HCT116 (cell line): ENCODE measurements around the gene CCDC88C. TPM values are rescaled to one million over a fixed set of nuclear protein-coding genes. Genes with fewer than 3 reads are reported as not detected.

Experiments used
- ATAC-seq: fragments of 200-7000 bp; cut with Tn5 transposase; 2 replicates; pipeline ENCODE4 v1.9.1; 2020; ENCODE audit warnings: mild to moderate bottlenecking, moderate library complexity
- BruUV-seq: library from RNA; stranded (reverse); fragments of 400-500 nt; replicated peaks from 2 replicates; lab custom pipeline; 2021; lab: Mats Ljungman, UMichigan
- CTCF ChIA-PET: fragments of 300-600 bp; sonication (Branson Sonifier 250); formaldehyde crosslinking; loops from one replicate; lab custom pipeline; 2021; ENCODE audit warnings: antibody characterized with exemption; lab: Charles Lee
- POLR2A ChIA-PET: fragments of 300-600, 350-600 bp; sonication (Branson Sonifier 250); formaldehyde crosslinking; loops from one replicate; lab custom pipeline; 2021; ENCODE audit warnings: antibody characterized with exemption; lab: Charles Lee
- RAD21 ChIA-PET, 2 experiments: fragments of 300-600 bp; sonication (Branson Sonifier 250); formaldehyde crosslinking; loops; one replicate each; lab custom pipeline; 2023; ENCODE audit warnings: low total read pairs in 2 of 2; ENCODE audit not compliant: uncharacterized antibody in 2 of 2, unreplicated experiment in 2 of 2, low non-redundant PET in 1 of 2; lab: Charles Lee
- DNase-seq: peaks from one replicate; pipeline ENCODE4 v3.0.0-alpha.2; 2010; ENCODE audit warnings: low read depth, low spot score
- H2AFZ ChIP-seq: fragments of 200-600 bp; shearing (Covaris generic), sonication (generic); 2 replicates; pipeline ENCODE4 v1.6.1; 2017; ENCODE audit warnings: low read depth, mixed run types, mixed read lengths, antibody characterized with exemption, low read length; ENCODE audit not compliant: poor library complexity, severe bottlenecking
- H3K27ac ChIP-seq: 2 replicates; pipeline ENCODE4 v1.5.1; 2012; ENCODE audit warnings: low read depth, low read length
- H3K27me3 ChIP-seq: fragments of 200-600 bp; sonication (generic); 2 replicates; pipeline ENCODE4 v1.6.1; 2016; ENCODE audit warnings: mixed run types, low read length, mixed read lengths; ENCODE audit not compliant: insufficient read depth
- H3K36me3 ChIP-seq, 2 experiments: fragments of 200-500 bp in 1 of 2; fragments of 200-600 bp in 1 of 2; sonication (Bioruptor generic) in 1 of 2; sonication (generic) in 1 of 2; 2 replicates each; pipeline versions ENCODE4 v1.5.1 to v1.6.1; 2014 to 2016; ENCODE audit warnings: low read length in 2 of 2, inconsistent platforms in 1 of 2, mixed read lengths in 1 of 2, mixed run types in 1 of 2; ENCODE audit not compliant: insufficient read depth in 2 of 2, control insufficient read depth in 1 of 2
- H3K4me1 ChIP-seq, 2 experiments: fragments of 200-600 bp in 1 of 2; sonication (generic) in 1 of 2; 2 replicates each; pipeline versions ENCODE4 v1.5.1 to v1.6.1; 2012 to 2017; ENCODE audit warnings: low read length in 2 of 2, inconsistent platforms in 1 of 2, mild to moderate bottlenecking in 1 of 2, mixed read lengths in 1 of 2, mixed run types in 1 of 2, moderate library complexity in 1 of 2; ENCODE audit not compliant: insufficient read depth in 2 of 2, control insufficient read depth in 1 of 2
- H3K4me2 ChIP-seq: fragments of 200-600 bp; sonication (generic); 2 replicates; pipeline ENCODE4 v1.6.1; 2017; ENCODE audit warnings: mixed run types, low read length, mixed read lengths
- H3K4me3 ChIP-seq, 2 experiments: fragments of 200-600 bp in 1 of 2; sonication (generic) in 1 of 2; replicated peaks in 1 of 2; 2 replicates each; pipeline ENCODE4 v1.5.1; 2011 to 2016; ENCODE audit warnings: low read length in 2 of 2, control low read depth in 1 of 2, low read depth in 1 of 2, mild to moderate bottlenecking in 1 of 2, mixed read lengths in 1 of 2, mixed run types in 1 of 2
- H3K79me2 ChIP-seq: fragments of 200-600 bp; sonication (generic); 2 replicates; pipeline ENCODE4 v1.6.1; 2017; ENCODE audit warnings: mild to moderate bottlenecking, mixed run types, low read length, moderate library complexity, mixed read lengths; ENCODE audit not compliant: insufficient read depth
- H3K9ac ChIP-seq: fragments of 200-600 bp; sonication (generic); 2 replicates; pipeline ENCODE4 v1.6.1; 2016; ENCODE audit warnings: low read length, mixed read lengths
- H3K9me2 ChIP-seq: fragments of 200-600 bp; sonication (generic), shearing (Covaris generic); 2 replicates; pipeline ENCODE4 v1.6.1; 2017; ENCODE audit warnings: mixed run types, mild to moderate bottlenecking, moderate library complexity; ENCODE audit not compliant: insufficient read depth
- H3K9me3 ChIP-seq, 2 experiments: fragments of 200-500 bp in 1 of 2; fragments of 200-600 bp in 1 of 2; sonication (Bioruptor generic) in 1 of 2; sonication (generic) in 1 of 2; 2 replicates each; pipeline ENCODE4 v1.6.1; 2014 to 2017; ENCODE audit warnings: low read length in 2 of 2, mixed read lengths in 2 of 2, inconsistent platforms in 1 of 2, low read depth in 1 of 2, mild to moderate bottlenecking in 1 of 2, mixed run types in 1 of 2, moderate library complexity in 1 of 2; ENCODE audit not compliant: control insufficient read depth in 1 of 2, insufficient read depth in 1 of 2
- H4K20me1 ChIP-seq: fragments of 200-600 bp; sonication (generic), shearing (Covaris generic); 2 replicates; pipeline ENCODE4 v1.6.1; 2017; ENCODE audit warnings: mixed run types, mild to moderate bottlenecking, moderate library complexity; ENCODE audit not compliant: insufficient read depth
- CBX3 ChIP-seq: IDR thresholded peaks from 2 replicates; pipeline ENCODE4 v1.6.1; 2012; ENCODE audit warnings: low read depth
- CEBPB ChIP-seq: IDR thresholded peaks from 2 replicates; pipeline ENCODE4 v1.6.1; 2012; ENCODE audit warnings: low read depth
- CTCF ChIP-seq, 3 experiments: fragments of 200-600 bp in 1 of 3; sonication (generic) in 1 of 3; IDR thresholded peaks in 2 of 3; conservative IDR thresholded peaks in 1 of 3; 2 replicates each; pipeline ENCODE4 v1.5.1; 2012 to 2017; ENCODE audit warnings: low read depth in 2 of 3, low read length in 2 of 3, antibody characterized with exemption in 1 of 3, borderline replicate concordance in 1 of 3, control low read depth in 1 of 3, mild to moderate bottlenecking in 1 of 3, mixed read lengths in 1 of 3, mixed run types in 1 of 3, moderate library complexity in 1 of 3; ENCODE audit not compliant: insufficient read depth in 1 of 3
- EGR1 ChIP-seq: IDR thresholded peaks from 2 replicates; pipeline ENCODE4 v1.6.1; 2012; ENCODE audit warnings: low read depth
- ELF1 ChIP-seq: IDR thresholded peaks from 2 replicates; pipeline ENCODE4 v1.6.1; 2012; ENCODE audit warnings: low read depth, borderline replicate concordance
- JUND ChIP-seq: IDR thresholded peaks from 2 replicates; pipeline ENCODE4 v1.6.1; 2012
- POLR2A ChIP-seq: IDR thresholded peaks from 2 replicates; pipeline ENCODE4 v1.7.0; 2011; ENCODE audit warnings: borderline replicate concordance; ENCODE audit not compliant: insufficient read depth, insufficient read length; ENCODE audit errors: extremely low read depth
- POLR2AphosphoS5 ChIP-seq: IDR thresholded peaks from 2 replicates; pipeline ENCODE4 v1.6.1; 2011; ENCODE audit warnings: mild to moderate bottlenecking, low read depth, low read length, moderate library complexity
- RAD21 ChIP-seq: IDR thresholded peaks from 2 replicates; pipeline ENCODE4 v1.6.1; 2012; ENCODE audit warnings: low read depth, mild to moderate bottlenecking
- REST ChIP-seq: IDR thresholded peaks from 2 replicates; pipeline ENCODE4 v1.6.1; 2012; ENCODE audit warnings: low read depth
- SP1 ChIP-seq: IDR thresholded peaks from 2 replicates; pipeline ENCODE4 v1.6.1; 2012; ENCODE audit warnings: low read depth
- YY1 ChIP-seq: IDR thresholded peaks from 2 replicates; pipeline ENCODE4 v1.6.1; 2011; ENCODE audit warnings: low read length, low read depth, moderate library complexity, mild to moderate bottlenecking; ENCODE audit not compliant: insufficient replicate concordance; ENCODE audit errors: extremely low read depth
- ZNF274 ChIP-seq: fragments of 200-500 bp; sonication (Bioruptor generic); IDR thresholded peaks from 2 replicates; pipeline ENCODE4 v1.6.1; 2014; ENCODE audit warnings: mild to moderate bottlenecking, low read depth, low read length, inconsistent platforms
- intact Hi-C: fragments of 100-400 bp; cut with micrococcal nuclease; formaldehyde crosslinking; loops from 2 replicates; pipeline ENCODE4 v1.10.0; 2022
- total RNA-seq: library from RNA; stranded (reverse); gene quantifications from one replicate; pipeline ENCODE4 v1.2.1, GENCODE V29; 2021; ENCODE audit not compliant: unreplicated experiment
- TF ChIP-seq, protein P1 (sequence below): IDR thresholded peaks from 2 replicates; pipeline ENCODE4 v1.6.1; 2012
- TF ChIP-seq, protein P2 (sequence below): IDR thresholded peaks from 2 replicates; pipeline ENCODE4 v1.6.1; 2011; ENCODE audit warnings: mild to moderate bottlenecking, low read length, moderate library complexity; ENCODE audit not compliant: insufficient replicate concordance; ENCODE audit errors: extremely low read depth
- TF ChIP-seq, protein P3 (sequence below): IDR thresholded peaks from 2 replicates; pipeline ENCODE4 v1.6.1; 2012

Gene CCDC88C
- total RNA-seq, 1 experiment from 2014 or later, result 20.8 TPM

- no peak overlapping the region for H3K4me3 ChIP-seq
- no peak for DNase-seq
- H3K9ac ChIP-seq, result no peak overlapping the region
- BruUV-seq, result no TSS peak
- intact Hi-C loops, result no loop called here
- ChIA-PET CTCF (no interaction called here), RAD21 (no interaction called here), POLR2A (no interaction called here)
- no peaks in the 10 kb centered on the region for H4K20me1 ChIP-seq
- H3K9me2 ChIP-seq, result no peaks in the 10 kb centered on the region
- peaks cover 0 to 4% of the 10 kb centered on the region in 2 experiments; a peak in 2 of 4 replicates for H3K4me1 ChIP-seq
- no peak overlapping the region for H3K27ac ChIP-seq
- ATAC-seq, result no peak
- no peaks in the 10 kb centered on the region for H3K27me3 ChIP-seq
- H3K4me2 ChIP-seq, result no peak overlapping the region
- TF ChIP-seq POLR2A (no peak), YY1 (no peak), CTCF (IDR thresholded peaks at IDR 0.05 in 2 of 3, conservative IDR thresholded peaks at IDR 0.05 in 1 of 3; ENCODE audit: borderline replicate concordance in 1 of 3, insufficient read depth in 1 of 3, low read depth in 2 of 3, low read length in 2 of 3) (no peak), CBX3 (no peak), ELF1 (no peak), SP1 (no peak), RAD21 (no peak), EGR1 (no peak), JUND (no peak), POLR2AphosphoS5 (no peak), ZNF274 (no peak), CEBPB (no peak), REST (no peak)
- TF ChIP-seq, protein P1, sequence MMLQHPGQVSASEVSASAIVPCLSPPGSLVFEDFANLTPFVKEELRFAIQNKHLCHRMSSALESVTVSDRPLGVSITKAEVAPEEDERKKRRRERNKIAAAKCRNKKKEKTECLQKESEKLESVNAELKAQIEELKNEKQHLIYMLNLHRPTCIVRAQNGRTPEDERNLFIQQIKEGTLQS, result no peak
- TF ChIP-seq, protein P2, sequence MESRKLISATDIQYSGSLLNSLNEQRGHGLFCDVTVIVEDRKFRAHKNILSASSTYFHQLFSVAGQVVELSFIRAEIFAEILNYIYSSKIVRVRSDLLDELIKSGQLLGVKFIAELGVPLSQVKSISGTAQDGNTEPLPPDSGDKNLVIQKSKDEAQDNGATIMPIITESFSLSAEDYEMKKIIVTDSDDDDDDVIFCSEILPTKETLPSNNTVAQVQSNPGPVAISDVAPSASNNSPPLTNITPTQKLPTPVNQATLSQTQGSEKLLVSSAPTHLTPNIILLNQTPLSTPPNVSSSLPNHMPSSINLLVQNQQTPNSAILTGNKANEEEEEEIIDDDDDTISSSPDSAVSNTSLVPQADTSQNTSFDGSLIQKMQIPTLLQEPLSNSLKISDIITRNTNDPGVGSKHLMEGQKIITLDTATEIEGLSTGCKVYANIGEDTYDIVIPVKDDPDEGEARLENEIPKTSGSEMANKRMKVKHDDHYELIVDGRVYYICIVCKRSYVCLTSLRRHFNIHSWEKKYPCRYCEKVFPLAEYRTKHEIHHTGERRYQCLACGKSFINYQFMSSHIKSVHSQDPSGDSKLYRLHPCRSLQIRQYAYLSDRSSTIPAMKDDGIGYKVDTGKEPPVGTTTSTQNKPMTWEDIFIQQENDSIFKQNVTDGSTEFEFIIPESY, result no peak
- TF ChIP-seq, protein P3, sequence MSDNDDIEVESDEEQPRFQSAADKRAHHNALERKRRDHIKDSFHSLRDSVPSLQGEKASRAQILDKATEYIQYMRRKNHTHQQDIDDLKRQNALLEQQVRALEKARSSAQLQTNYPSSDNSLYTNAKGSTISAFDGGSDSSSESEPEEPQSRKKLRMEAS, result no peak
- no peaks in the 10 kb centered on the region for H3K9me3 ChIP-seq
- no peak overlapping the region for H2AFZ ChIP-seq
- peaks cover 3% of the 10 kb centered on the region; the same call in 1 of the 2 replicates for H3K79me2 ChIP-seq
- H3K36me3 ChIP-seq, result no peaks in the 10 kb centered on the region
Observed at GRCh38 chr14:91374879-91375702, 42.5 kb downstream of the CCDC88C start.
